Immature natural killer cell (primary cell): ENCODE measurements around the gene TGM1. TPM values are rescaled to one million over a fixed set of nuclear protein-coding genes. Genes with fewer than 3 reads are reported as not detected.
"Not testable (repeated sequence)": the region's sequence is repeated elsewhere in the genome, so short reads cannot be mapped to it uniquely, and the experiment has no call there.

ENCODE experiments used
- DNase-seq, 3 donors: peaks; one replicate each; pipeline ENCODE4 v3.0.0; 2022; ENCODE audit warnings: mixed read lengths in 1 of 3
- H3K27ac Mint-ChIP-seq, 6 donors: one replicate each; pipeline ENCODE4 v1.8.0; 2020; ENCODE audit warnings: mixed read lengths in 6 of 6, mild to moderate bottlenecking in 5 of 6, inconsistent platforms in 4 of 6, moderate library complexity in 3 of 6
- H3K27me3 Mint-ChIP-seq, 3 donors: one replicate each; pipeline ENCODE4 v1.8.0; 2020 to 2021; ENCODE audit warnings: low read depth in 3 of 3, mild to moderate bottlenecking in 3 of 3, mixed read lengths in 3 of 3, moderate library complexity in 3 of 3, inconsistent platforms in 1 of 3
- H3K36me3 Mint-ChIP-seq, 3 donors: one replicate each; pipeline ENCODE4 v1.8.0; 2020; ENCODE audit warnings: mixed read lengths in 3 of 3, inconsistent platforms in 2 of 3, mild to moderate bottlenecking in 2 of 3
- H3K4me1 Mint-ChIP-seq, 2 donors: one replicate each; pipeline ENCODE4 v1.8.0; 2020; ENCODE audit warnings: inconsistent platforms in 2 of 2, mild to moderate bottlenecking in 2 of 2, mixed read lengths in 2 of 2, moderate library complexity in 1 of 2
- H3K4me3 Mint-ChIP-seq, 5 donors: one replicate each; pipeline ENCODE4 v1.8.0; 2020; ENCODE audit warnings: mild to moderate bottlenecking in 5 of 5, mixed read lengths in 5 of 5, inconsistent platforms in 3 of 5, moderate library complexity in 3 of 5
- H3K9me3 Mint-ChIP-seq, 6 donors: one replicate each; pipeline ENCODE4 v1.8.0; 2020; ENCODE audit warnings: mild to moderate bottlenecking in 6 of 6, mixed read lengths in 6 of 6, inconsistent platforms in 4 of 6, moderate library complexity in 3 of 6
- polyA plus RNA-seq, 3 donors: library from polyadenylated mRNA; unstranded; fragments of 300-500 nt; fragmentation: Illumina TruSeq; gene quantifications; one replicate each; pipeline ENCODE4 v1.2.3, GENCODE V29; 2021

The TGM1 gene
- polyA plus RNA-seq, 3 donors from 2014 or later: 0.41 TPM; not detected in 2

- H3K27me3 Mint-ChIP-seq, H3K9me3 Mint-ChIP-seq, H3K4me3 Mint-ChIP-seq, DNase-seq: not testable (repeated sequence)
- peaks cover 32 to 47% of the 10 kb centered on the region in 2 donors for H3K4me1 Mint-ChIP-seq
- H3K36me3 Mint-ChIP-seq: peaks cover 32 to 56% (median 46%) of the 10 kb centered on the region in 3 donors
- H3K27ac Mint-ChIP-seq: peak overlapping the region in 3 of 6 donors; percentile 15 to 40 (median 16)
Measured at GRCh38 chr14:24203249-24203886, 59.6 kb downstream of the TGM1 start.

- not testable (repeated sequence) for DNase-seq, H3K9me3 Mint-ChIP-seq, H3K27me3 Mint-ChIP-seq, H3K4me3 Mint-ChIP-seq
- H3K4me1 Mint-ChIP-seq: peaks cover 31 to 43% of the 10 kb centered on the region in 2 donors
- peak overlapping the region in 2 of 6 donors; percentile 15 to 40 for H3K27ac Mint-ChIP-seq
- peaks cover 32 to 52% (median 46%) of the 10 kb centered on the region in 3 donors for H3K36me3 Mint-ChIP-seq
Measured at GRCh38 chr14:24202538-24202937, 60.4 kb downstream of the TGM1 start.

Other genes with a start within 250 kb of the TGM1 start
- gene CARMIL3, start 211.2 kb downstream of the TGM1 start, polyA plus RNA-seq: under 1 TPM; 0.09 to 0.82 (median 0.32) TPM
- gene CPNE6, start 191.6 kb downstream of the TGM1 start, polyA plus RNA-seq: not detected
- gene PCK2, start 168.9 kb downstream of the TGM1 start, polyA plus RNA-seq: 10 to 100 TPM in 2 of 3 donors, 1 to 10 TPM in 1; 8.2 to 13.3 (median 12.0) TPM
- 100 to 1,000 TPM in 1 of 3 donors, 10 to 100 TPM in 2; 91.1 to 129 (median 98.2) TPM for gene DCAF11, start 148.4 kb downstream of the TGM1 start, polyA plus RNA-seq
- gene NRL, start 148.2 kb downstream of the TGM1 start, polyA plus RNA-seq: 1 to 10 TPM; 2.8 to 4.1 (median 3.0) TPM
- under 1 TPM; 0.28 to 0.90 (median 0.85) TPM for gene FITM1, start 132.5 kb downstream of the TGM1 start, polyA plus RNA-seq
- gene PSME1, start 127.0 kb downstream of the TGM1 start, polyA plus RNA-seq: 1,000 to 10,000 TPM; 1,115 to 1,243 (median 1,240) TPM
- 10 to 100 TPM; 14.2 to 19.0 (median 17.6) TPM for gene EMC9, start 121.6 kb downstream of the TGM1 start, polyA plus RNA-seq
- gene PSME2, start 116.6 kb downstream of the TGM1 start, polyA plus RNA-seq: 1,000 to 10,000 TPM in 1 of 3 donors, 100 to 1,000 TPM in 2; 650 to 1,160 (median 776) TPM
- 10 to 100 TPM; 41.5 to 62.9 (median 59.5) TPM for gene RNF31, start 115.7 kb downstream of the TGM1 start, polyA plus RNA-seq
- 100 to 1,000 TPM in 2 of 3 donors, 10 to 100 TPM in 1; 48.8 to 123 (median 102) TPM for gene IRF9, start 101.9 kb downstream of the TGM1 start, polyA plus RNA-seq
- 10 to 100 TPM in 1 of 3 donors, 1 to 10 TPM in 2; 1.7 to 15.2 (median 3.8) TPM for gene REC8, start 91.1 kb downstream of the TGM1 start, polyA plus RNA-seq
- gene IPO4, start 74.4 kb downstream of the TGM1 start, polyA plus RNA-seq: 10 to 100 TPM; 10.1 to 21.0 (median 11.3) TPM
- 10 to 100 TPM; 31.0 to 60.5 (median 42.4) TPM for gene TM9SF1, start 67.7 kb downstream of the TGM1 start, polyA plus RNA-seq
- 1 to 10 TPM in 2 of 3 donors, under 1 TPM in 1; 0.38 to 3.0 (median 3.0) TPM for gene TSSK4, start 57.5 kb downstream of the TGM1 start, polyA plus RNA-seq
- gene CHMP4A, start 49.7 kb downstream of the TGM1 start, polyA plus RNA-seq: 100 to 1,000 TPM; 162 to 203 (median 168) TPM
- gene MDP1, start 47.1 kb downstream of the TGM1 start, polyA plus RNA-seq: 10 to 100 TPM; 29.2 to 45.5 (median 29.5) TPM
- gene NEDD8, start 30.8 kb downstream of the TGM1 start, polyA plus RNA-seq: 100 to 1,000 TPM; 347 to 503 (median 373) TPM
- 100 to 1,000 TPM in 1 of 3 donors, 10 to 100 TPM in 2; 89.3 to 134 (median 96.0) TPM for gene GMPR2, start 30.2 kb downstream of the TGM1 start, polyA plus RNA-seq
- gene TINF2, start 20.6 kb downstream of the TGM1 start, polyA plus RNA-seq: 100 to 1,000 TPM; 248 to 289 (median 249) TPM
- 10 to 100 TPM; 23.3 to 52.0 (median 38.6) TPM for gene RABGGTA, start 8.4 kb upstream of the TGM1 start, polyA plus RNA-seq
- gene DHRS1, start 36.6 kb upstream of the TGM1 start, polyA plus RNA-seq: 10 to 100 TPM; 31.4 to 35.9 (median 31.7) TPM
- gene NOP9, start 36.7 kb upstream of the TGM1 start, polyA plus RNA-seq: 1 to 10 TPM in 2 of 3 donors, not detected in 1; 1.4 to 2.4 TPM
- 10 to 100 TPM; 31.6 to 81.9 (median 52.1) TPM for gene CIDEB, start 44.8 kb upstream of the TGM1 start, polyA plus RNA-seq
- 1 to 10 TPM; 2.1 to 4.9 (median 3.9) TPM for gene LTB4R2, start 47.0 kb upstream of the TGM1 start, polyA plus RNA-seq
- 10 to 100 TPM; 12.4 to 13.7 (median 12.7) TPM for gene LTB4R, start 48.3 kb upstream of the TGM1 start, polyA plus RNA-seq
- gene ADCY4, start 71.9 kb upstream of the TGM1 start, polyA plus RNA-seq: under 1 TPM in 2 of 3 donors, not detected in 1; 0.31 to 0.52 TPM
- gene RIPK3, start 76.8 kb upstream of the TGM1 start, polyA plus RNA-seq: 10 to 100 TPM; 13.5 to 21.4 (median 16.0) TPM
- not detected for gene NFATC4, start 105.0 kb upstream of the TGM1 start, polyA plus RNA-seq
- gene NYNRIN, start 135.8 kb upstream of the TGM1 start, polyA plus RNA-seq: under 1 TPM in 2 of 3 donors, not detected in 1; 0.18 TPM
- not detected for gene CBLN3, start 166.5 kb upstream of the TGM1 start, polyA plus RNA-seq
- 10 to 100 TPM; 12.5 to 28.0 (median 25.6) TPM for gene KHNYN, start 166.8 kb upstream of the TGM1 start, polyA plus RNA-seq
- gene SDR39U1, start 179.6 kb upstream of the TGM1 start, polyA plus RNA-seq: 10 to 100 TPM; 62.2 to 91.2 (median 82.6) TPM
- gene CMA1, start 245.1 kb upstream of the TGM1 start, polyA plus RNA-seq: not detected